OCI-LY3 (cell line): ENCODE results near the gene PAM16.

ENCODE experiments used
- H2AFZ ChIP-seq: fragments of 200-600, 300-600 bp; shearing (Covaris generic); 2 replicates; pipeline ENCODE4 v1.6.0; 2014; ENCODE audit warnings: antibody characterized with exemption, low read depth, low read length
- H3K27ac ChIP-seq: fragments of 200-600, 300-600 bp; sonication (generic); 2 replicates; pipeline ENCODE4 v1.5.1; 2014; ENCODE audit warnings: mild to moderate bottlenecking, low read length, moderate library complexity, mixed read lengths
- H3K27me3 ChIP-seq: fragments of 200-600, 300-600 bp; sonication (generic); 2 replicates; pipeline ENCODE4 v1.6.1; 2014; ENCODE audit warnings: low read depth, low read length, mixed read lengths
- H3K36me3 ChIP-seq: fragments of 200-600, 300-600 bp; sonication (generic); replicated peaks from 2 replicates; pipeline ENCODE3; 2014; ENCODE audit warnings: low read depth, low read length, mixed read lengths
- H3K4me1 ChIP-seq: fragments of 300-600, 200-600 bp; sonication (generic); 2 replicates; pipeline ENCODE4 v1.6.1; 2014; ENCODE audit warnings: low read length, mixed read lengths
- H3K4me2 ChIP-seq: fragments of 200-600, 300-600 bp; sonication (generic); 2 replicates; pipeline ENCODE4 v1.6.1; 2014; ENCODE audit warnings: low read length, mixed read lengths
- H3K4me3 ChIP-seq: fragments of 300-600, 200-600 bp; sonication (generic); 2 replicates; pipeline ENCODE4 v1.5.1; 2014; ENCODE audit warnings: antibody characterized with exemption, mild to moderate bottlenecking, low read length, moderate library complexity
- H3K79me2 ChIP-seq: fragments of 300-600, 200-600 bp; shearing (Covaris generic); 2 replicates; pipeline ENCODE4 v1.6.1; 2014; ENCODE audit warnings: mild to moderate bottlenecking, low read length, mixed read lengths
- H3K9ac ChIP-seq: fragments of 300-600, 200-600 bp; shearing (Covaris generic); 2 replicates; pipeline ENCODE4 v1.6.0; 2014; ENCODE audit warnings: mild to moderate bottlenecking, low read length, moderate library complexity
- H3K9me3 ChIP-seq: fragments of 200-600, 300-600 bp; shearing (Covaris generic); 2 replicates; pipeline ENCODE4 v1.6.1; 2014; ENCODE audit warnings: low read length, mixed read lengths; ENCODE audit not compliant: insufficient read depth
- H4K20me1 ChIP-seq: fragments of 200-600, 300-600 bp; sonication (generic); 2 replicates; pipeline ENCODE4 v1.6.1; 2016; ENCODE audit warnings: low read length, mixed read lengths; ENCODE audit not compliant: insufficient read depth
- CTCF ChIP-seq: fragments of 200-600, 300-600 bp; sonication (generic); IDR thresholded peaks from 2 replicates; pipeline ENCODE4 v1.5.1; 2014; ENCODE audit warnings: antibody characterized with exemption, low read length, low read depth
- EZH2phosphoT487 ChIP-seq: fragments of 200-600 bp; shearing (Covaris generic); IDR thresholded peaks from 2 replicates; pipeline ENCODE4 v1.6.1; 2018; ENCODE audit warnings: antibody characterized with exemption, mixed run types, low read depth

PAM16 gene

GRCh38 chr16:4370570-4371356 is 19.6 kb upstream of the PAM16 start:
- no peak overlapping the region for H3K27ac ChIP-seq
- peak overlapping the region; percentile 55; the same call in 1 of the 2 replicates for H3K4me2 ChIP-seq
- no peak overlapping the region for H2AFZ ChIP-seq
- peaks cover 7% of the 10 kb centered on the region; the same call in 1 of the 2 replicates for H4K20me1 ChIP-seq
- H3K4me3 ChIP-seq = no peak overlapping the region
- H3K27me3 ChIP-seq = no peaks in the 10 kb centered on the region
- H3K4me1 ChIP-seq = no peaks in the 10 kb centered on the region
- H3K9me3 ChIP-seq = no peaks in the 10 kb centered on the region
- H3K79me2 ChIP-seq = no peaks in the 10 kb centered on the region
- H3K36me3 ChIP-seq = no peaks in the 10 kb centered on the region
- H3K9ac ChIP-seq = no peak overlapping the region
- TF ChIP-seq EZH2phosphoT487 = no peak
- TF ChIP-seq CTCF = no peak

GRCh38 chr16:4370151-4370550 is 19.0 kb upstream of the PAM16 start:
- Histone ChIP-seq H3K9ac (no peak overlapping the region), H3K9me3 (no peaks in the 10 kb centered on the region), H3K27me3 (no peaks in the 10 kb centered on the region), H4K20me1 (peaks cover 7% of the 10 kb centered on the region; the same call in 1 of the 2 replicates), H2AFZ (no peak overlapping the region), H3K79me2 (no peaks in the 10 kb centered on the region), H3K4me3 (no peak overlapping the region), H3K36me3 (no peaks in the 10 kb centered on the region), H3K4me2 (no peak overlapping the region), H3K4me1 (no peaks in the 10 kb centered on the region), H3K27ac (no peak overlapping the region)
- TF ChIP-seq EZH2phosphoT487 (no peak), CTCF (no peak)

GRCh38 chr16:4369007-4369733 is 18.0 kb upstream of the PAM16 start:
- H3K27ac ChIP-seq = no peak overlapping the region
- H3K4me1 ChIP-seq = no peaks in the 10 kb centered on the region
- no peak overlapping the region for H3K4me3 ChIP-seq
- H3K9ac ChIP-seq = no peak overlapping the region
- peaks cover 2% of the 10 kb centered on the region for H3K36me3 ChIP-seq
- no peaks in the 10 kb centered on the region for H3K79me2 ChIP-seq
- H4K20me1 ChIP-seq = peaks cover 7% of the 10 kb centered on the region; the same call in 1 of the 2 replicates
- H3K9me3 ChIP-seq = no peaks in the 10 kb centered on the region
- H3K27me3 ChIP-seq = no peaks in the 10 kb centered on the region
- H3K4me2 ChIP-seq = no peak overlapping the region
- no peak overlapping the region for H2AFZ ChIP-seq
- no peak for TF ChIP-seq EZH2phosphoT487
- TF ChIP-seq CTCF = no peak

GRCh38 chr16:4367393-4367856 is 16.3 kb upstream of the PAM16 start:
- no peak for TF ChIP-seq EZH2phosphoT487
- TF ChIP-seq CTCF = no peak
- no peaks in the 10 kb centered on the region for H3K79me2 ChIP-seq
- no peak overlapping the region for H3K27ac ChIP-seq
- no peak overlapping the region for H3K4me2 ChIP-seq
- no peaks in the 10 kb centered on the region for H3K9me3 ChIP-seq
- peaks cover 4% of the 10 kb centered on the region; the same call in 1 of the 2 replicates for H4K20me1 ChIP-seq
- no peak overlapping the region for H2AFZ ChIP-seq
- no peak overlapping the region for H3K4me3 ChIP-seq
- H3K36me3 ChIP-seq = peaks cover 4% of the 10 kb centered on the region
- H3K27me3 ChIP-seq = no peaks in the 10 kb centered on the region
- H3K4me1 ChIP-seq = no peaks in the 10 kb centered on the region
- no peak overlapping the region for H3K9ac ChIP-seq
